Esophagus muscularis mucosa (tissue), 3 donors: ENCODE measurements around the gene RYR2.

ENCODE experiments used
- CTCF ChIP-seq, 3 experiments: fragments of 200-600 bp in 2 of 3; fragments of 450-650 bp in 1 of 3; sonication (generic) in 2 of 3; IDR thresholded peaks; one replicate each; pipeline ENCODE4 v1.5.1; 2017 to 2019; ENCODE audit warnings: antibody characterized with exemption in 3 of 3, mild to moderate bottlenecking in 2 of 3, moderate library complexity in 1 of 3
- POLR2AphosphoS5 ChIP-seq, 2 donors: sonication (generic); formaldehyde crosslinking; IDR thresholded peaks; one replicate each; pipeline ENCODE4 v1.6.1; 2017; ENCODE audit warnings: antibody characterized with exemption in 2 of 2

DNA sequence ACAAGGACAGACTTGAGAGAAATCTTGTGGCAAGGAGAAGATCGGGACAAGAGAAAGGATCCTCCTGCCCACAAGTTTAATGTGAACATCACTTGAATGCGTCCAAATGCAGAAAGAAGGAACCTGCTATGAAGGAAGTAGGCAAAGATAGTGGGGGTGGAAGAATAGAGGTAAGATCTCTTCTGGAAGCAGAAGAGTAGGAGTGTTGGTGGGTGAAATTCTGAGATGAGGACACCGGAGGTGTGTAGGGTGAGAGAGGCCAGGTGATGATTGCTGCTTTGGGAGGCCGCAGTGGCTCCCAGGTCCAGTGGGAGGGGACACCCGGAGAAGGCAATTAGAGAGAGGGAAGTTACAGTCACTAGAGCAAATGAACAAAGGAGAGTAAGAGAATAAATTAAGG lies 6.8 kb downstream of the RYR2 start:
- TF ChIP-seq CTCF (IDR thresholded peaks at IDR 0.05), result no peak
- TF ChIP-seq POLR2AphosphoS5 (IDR thresholded peaks at IDR 0.05), result no peak
